Brain microvascular endothelial cell (primary cell): Measurements from ENCODE around the gene CDH23.

ENCODE experiments used
- DNase-seq: peaks from one replicate; pipeline ENCODE4 v3.0.0-alpha.2; 2020
- H3K27ac ChIP-seq: fragments of 250-450 bp; sonication (Bioruptor Pico); 2 replicates; pipeline ENCODE4 v1.5.1; 2020; ENCODE audit warnings: mild to moderate bottlenecking, moderate library complexity
- H3K27me3 ChIP-seq: fragments of 250-450 bp; sonication (Bioruptor Pico); replicated peaks from 2 replicates; pipeline ENCODE4 v1.5.1; 2020; ENCODE audit warnings: mild to moderate bottlenecking
- H3K36me3 ChIP-seq: fragments of 250-450 bp; sonication (Bioruptor Pico); replicated peaks from 2 replicates; pipeline ENCODE4 v1.5.1; 2020; ENCODE audit warnings: mild to moderate bottlenecking
- H3K4me3 ChIP-seq: 2 replicates; pipeline ENCODE4 v1.5.1; 2011; ENCODE audit warnings: low read depth, mild to moderate bottlenecking, control low read depth, low read length, moderate library complexity
- CTCF ChIP-seq: IDR thresholded peaks from 2 replicates; pipeline ENCODE4 v1.5.1; 2011; ENCODE audit warnings: low read depth, mild to moderate bottlenecking, moderate library complexity, low read length, control low read depth, inconsistent platforms; ENCODE audit errors: missing control alignments
- in situ Hi-C: cut with HindIII; loops from 2 replicates; pipeline ENCODE4 v1.10.0; 2017; ENCODE audit warnings: low sequenced_read_pairs, low pct_ligation_motif_present

CDH23 gene

GRCh38 chr10:71513936-71514335 is 117.2 kb downstream of the CDH23 start:
- Histone ChIP-seq H3K27me3 (peaks cover 7% of the 10 kb centered on the region), H3K27ac (no peak overlapping the region), H3K4me3 (no peak overlapping the region), H3K36me3 (no peaks in the 10 kb centered on the region)
- in situ Hi-C loops: no loop called here
- TF ChIP-seq CTCF: no peak
- no peak for DNase-seq

GRCh38 chr10:71515531-71516172 is 118.9 kb downstream of the CDH23 start:
- Histone ChIP-seq H3K36me3 (no peaks in the 10 kb centered on the region), H3K27me3 (peaks cover 7% of the 10 kb centered on the region), H3K4me3 (no peak overlapping the region), H3K27ac (no peak overlapping the region)
- in situ Hi-C loops: no loop called here
- no peak for TF ChIP-seq CTCF
- no peak for DNase-seq

- no peak overlapping the region for H3K27ac ChIP-seq
- TF ChIP-seq CTCF: no peak
- H3K36me3 ChIP-seq: no peaks in the 10 kb centered on the region
- H3K27me3 ChIP-seq: peaks cover 7% of the 10 kb centered on the region
- DNase-seq: no peak
- in situ Hi-C loops: no loop called here
- no peak overlapping the region for H3K4me3 ChIP-seq
Observed at GRCh38 chr10:71516890-71517289, 120.2 kb downstream of the CDH23 start.

GRCh38 chr10:71517298-71518169 is 120.8 kb downstream of the CDH23 start:
- in situ Hi-C loops: no loop called here
- no peaks in the 10 kb centered on the region for H3K36me3 ChIP-seq
- H3K4me3 ChIP-seq: no peak overlapping the region
- peaks cover 7% of the 10 kb centered on the region for H3K27me3 ChIP-seq
- H3K27ac ChIP-seq: no peak overlapping the region
- no peak for DNase-seq
- TF ChIP-seq CTCF: no peak

GRCh38 chr10:71520042-71520441 is 123.3 kb downstream of the CDH23 start:
- no peak for TF ChIP-seq CTCF
- Histone ChIP-seq H3K36me3 (no peaks in the 10 kb centered on the region), H3K27ac (no peak overlapping the region), H3K27me3 (peaks cover 9% of the 10 kb centered on the region), H3K4me3 (no peak overlapping the region)
- in situ Hi-C loops: no loop called here
- DNase-seq: peak; percentile 40
